PC-9 (cell line): ENCODE data around the gene CITED1.

Experiments
- CTCF ChIP-seq: fragments of 200-600 bp; sonication (generic); conservative IDR thresholded peaks from 2 replicates; pipeline ENCODE4 v1.6.1; 2017; ENCODE audit warnings: mixed run types, antibody characterized with exemption, mild to moderate bottlenecking, moderate library complexity
- EZH2 ChIP-seq: fragments of 200-600 bp; sonication (generic); IDR thresholded peaks from 2 replicates; pipeline ENCODE4 v1.8.0; 2017; ENCODE audit warnings: antibody characterized with exemption, low read depth

GRCh38 chrX:72347366-72347765 lies 41.7 kb upstream of the CITED1 start:
- TF ChIP-seq CTCF (no peak), EZH2 (no peak)
